H1 (cell line): ENCODE data around the gene PDGFA. TPM values are rescaled to one million over a fixed set of nuclear protein-coding genes. Genes with fewer than 3 reads are reported as not detected.

Experiments
- EGR1 ChIP-seq: IDR thresholded peaks from 2 replicates; pipeline ENCODE4 v1.6.1; 2011; ENCODE audit warnings: low read depth, low read length, borderline replicate concordance
- GABPA ChIP-seq: IDR thresholded peaks from 2 replicates; pipeline ENCODE4 v1.6.1; 2011; ENCODE audit warnings: mild to moderate bottlenecking, low read length, moderate library complexity, borderline replicate concordance; ENCODE audit not compliant: insufficient read depth
- SIN3A ChIP-seq, 2 experiments: IDR thresholded peaks in 1 of 2; conservative IDR thresholded peaks in 1 of 2; 2 replicates each; pipeline ENCODE4 v1.6.1; 2011 to 2012; ENCODE audit warnings: low read length in 2 of 2, improper control_type of control experiment in 1 of 2, low read depth in 1 of 2, mild to moderate bottlenecking in 1 of 2
- SIX5 ChIP-seq: IDR thresholded peaks from 2 replicates; pipeline ENCODE4 v1.6.1; 2011; ENCODE audit warnings: mild to moderate bottlenecking, low read depth, low read length
- polyA plus RNA-seq, 7 experiments: library from polyadenylated mRNA; depleted of rRNA in 3 of 7; stranded (reverse) in 5 of 7; unstranded in 2 of 7; fragments of >200 nt in 5 of 7; fragments of 200-250 nt in 2 of 7; gene quantifications; 1 replicate in 5 of 7; 2 replicates in 1 of 7; 4 replicates in 1 of 7; pipeline versions ENCODE4 v1.2.1 to v1.2.3, GENCODE V29; 2011 to 2013; ENCODE audit warnings: missing spikeins in 2 of 7, mixed read lengths in 2 of 7
- total RNA-seq: library from RNA; stranded (reverse); fragmentation: NEBNext Ultra II Directional; extraction: Animal tissue kit (Norgen Biotek cat#: 25700); gene quantifications from 2 replicates; pipeline ENCODE4 v1.2.1, GENCODE V29; 2021

PDGFA gene
- total and polyA plus RNA-seq, 2 of the 8 experiments (the other 6 are each of a cell fraction or from before 2014, with no cell fraction given): 21.1 to 43.0 TPM

- TF ChIP-seq GABPA: no peak
- TF ChIP-seq EGR1: no peak
- TF ChIP-seq SIX5: no peak
- no peak for TF ChIP-seq SIN3A (conservative IDR thresholded peaks at IDR 0.05 in 1 of 2, IDR thresholded peaks at IDR 0.05 in 1 of 2; ENCODE audit: low read depth in 1 of 2, low read length in 2 of 2)
Measured at GRCh38 chr7:464454-465401, 54.9 kb downstream of the PDGFA start (continued).
